CD4-positive, alpha-beta T cell treated with Interleukin-4 for 1 hour (primary cell): ENCODE results near the gene PHPT1.
"Not testable (repeated sequence)": the region's sequence is repeated elsewhere in the genome, so short reads cannot be mapped to it uniquely, and the experiment has no call there.

Experiments
- DNase-seq, 2 donors: peaks; one replicate each; pipeline ENCODE4 v3.0.0-alpha.2; 2020 to 2022

The PHPT1 gene

DNA sequence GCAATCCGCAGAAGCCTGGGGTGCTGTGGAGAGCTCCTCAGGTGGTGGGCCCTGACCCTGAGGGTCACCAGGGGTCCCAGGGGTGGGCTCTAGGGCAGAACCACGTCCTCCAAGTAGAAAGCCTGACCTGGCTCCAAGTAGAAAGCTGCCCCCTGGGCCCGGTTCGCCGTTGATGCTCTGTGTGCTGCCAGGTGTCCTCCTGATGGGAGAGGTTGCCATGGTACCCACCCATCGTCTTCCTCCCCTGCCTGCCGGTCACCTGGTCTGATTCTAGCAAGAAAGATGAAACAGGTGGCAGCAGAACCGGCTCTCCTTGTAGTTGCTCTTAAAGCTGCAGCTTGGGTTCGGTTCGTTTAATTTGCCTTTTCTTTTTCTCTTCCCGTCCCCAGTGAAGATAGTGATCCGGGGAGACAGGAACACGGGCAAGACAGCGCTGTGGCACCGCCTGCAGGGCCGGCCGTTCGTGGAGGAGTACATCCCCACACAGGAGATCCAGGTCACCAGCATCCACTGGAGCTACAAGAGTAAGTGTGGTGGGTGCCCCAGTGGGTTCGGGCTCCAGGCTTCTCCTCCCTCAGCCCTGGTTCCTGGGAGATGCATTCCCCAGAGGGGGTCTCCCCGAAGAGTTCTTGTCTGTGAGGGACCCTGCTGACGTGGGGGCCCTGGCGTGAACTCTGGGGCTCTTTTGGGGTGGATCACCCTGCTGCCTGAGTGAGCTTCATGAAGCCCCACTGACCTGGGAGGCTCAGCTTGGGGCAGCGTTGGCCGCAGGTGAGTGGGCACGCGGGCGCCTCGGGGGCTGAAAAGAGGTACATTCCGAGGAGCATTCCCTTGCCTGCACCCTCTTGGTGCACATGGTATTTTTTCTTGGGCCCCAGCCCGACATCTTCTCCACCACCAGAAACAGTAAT, 25.8 kb upstream of the PHPT1 start:
- no peak for DNase-seq

DNA sequence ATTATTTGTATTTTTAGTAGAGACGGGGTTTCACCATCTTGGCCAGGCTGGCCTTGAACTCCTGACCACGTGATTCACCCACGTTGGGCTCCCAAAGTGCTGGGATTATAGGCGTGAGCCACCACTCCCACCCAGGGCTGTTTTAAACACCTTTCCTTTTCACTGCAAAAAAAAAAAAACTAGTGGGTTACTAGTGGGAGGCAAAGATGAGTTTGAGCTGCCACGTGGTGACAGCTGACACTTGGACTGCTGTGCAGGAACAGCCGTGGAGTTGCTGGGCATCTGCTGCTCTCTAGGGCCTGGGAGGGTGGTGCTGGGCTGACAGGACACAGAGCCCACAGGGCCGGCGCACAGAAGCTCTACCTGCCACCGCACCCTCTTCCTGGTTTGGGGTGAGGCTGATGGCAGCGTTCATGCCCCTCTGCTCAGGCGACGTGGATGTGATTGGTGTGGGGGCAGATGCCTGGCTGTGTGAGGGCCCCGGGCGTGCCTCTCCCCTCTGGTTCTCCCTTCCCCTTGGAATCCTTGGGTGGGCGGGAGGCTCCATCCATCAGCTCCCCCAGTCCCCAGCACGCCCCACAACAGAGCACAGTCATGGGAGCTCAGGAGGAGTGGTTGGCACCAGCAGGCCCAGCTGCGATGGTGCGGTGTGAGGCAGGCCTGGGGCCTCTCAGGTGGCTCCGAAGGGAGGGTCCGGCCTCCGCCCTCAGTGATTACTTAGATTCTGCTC, 24.5 kb upstream of the PHPT1 start:
- DNase-seq: no peak

DNA sequence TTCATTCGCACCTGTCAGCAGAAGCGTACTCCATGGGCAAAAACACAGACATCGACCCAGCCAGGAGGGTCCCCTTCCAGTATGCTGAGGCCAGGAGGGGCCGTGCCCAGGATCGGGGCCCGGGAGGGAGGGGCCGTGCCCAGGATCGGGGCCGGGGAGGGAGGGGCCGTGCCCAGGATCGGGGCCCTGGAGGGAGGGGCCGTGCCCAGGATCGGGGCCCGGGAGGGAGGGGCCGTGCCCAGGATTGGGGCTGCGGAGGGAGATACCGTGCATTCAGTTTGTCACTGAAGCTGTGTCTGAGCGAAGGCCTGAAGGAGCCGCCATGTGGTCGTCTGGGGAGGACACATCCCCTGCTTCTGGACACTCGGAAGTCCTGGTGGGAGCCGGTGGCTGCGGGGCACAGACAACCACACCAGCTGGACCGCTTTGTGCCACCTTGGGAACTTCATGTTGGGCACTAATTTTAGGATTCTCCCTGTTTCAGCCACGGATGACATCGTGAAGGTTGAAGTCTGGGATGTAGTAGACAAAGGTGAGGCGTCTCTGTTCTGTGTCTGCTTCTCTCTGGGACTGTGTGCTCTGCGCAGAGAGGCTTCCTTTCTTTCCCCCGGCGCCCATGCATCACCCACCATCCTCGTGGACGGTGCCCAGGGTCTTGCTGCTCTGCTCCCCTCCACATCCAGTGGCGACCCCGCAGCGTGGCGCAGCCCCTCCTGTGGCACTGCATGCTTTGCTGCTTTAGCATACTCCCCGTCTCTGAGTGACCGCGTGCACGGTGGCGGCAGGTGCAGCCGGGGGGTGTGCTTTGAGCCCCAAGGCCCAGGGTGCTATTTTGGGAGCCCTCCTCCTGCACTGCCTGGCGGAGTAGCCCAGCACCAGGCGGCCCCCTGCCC, 23.7 kb upstream of the PHPT1 start:
- DNase-seq: no peak

DNA sequence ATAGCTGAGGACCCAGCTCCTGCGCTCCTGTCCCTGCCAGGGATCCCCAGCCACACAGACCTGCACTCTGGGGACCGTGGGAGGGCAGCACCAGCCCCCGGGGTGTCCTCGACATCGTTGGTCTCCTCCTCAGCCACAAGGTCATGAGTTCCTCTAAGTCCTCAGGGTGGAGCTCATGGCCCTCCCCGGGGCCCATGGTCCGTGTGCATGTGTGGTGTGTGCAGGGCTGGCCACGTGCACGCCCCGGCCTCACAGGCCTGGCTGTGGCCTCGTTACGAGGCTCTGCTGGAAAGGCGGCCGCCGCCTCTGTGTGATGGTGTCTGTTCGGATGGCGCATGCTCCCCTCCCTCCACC, 23.0 kb upstream of the PHPT1 start:
- DNase-seq: no peak

DNA sequence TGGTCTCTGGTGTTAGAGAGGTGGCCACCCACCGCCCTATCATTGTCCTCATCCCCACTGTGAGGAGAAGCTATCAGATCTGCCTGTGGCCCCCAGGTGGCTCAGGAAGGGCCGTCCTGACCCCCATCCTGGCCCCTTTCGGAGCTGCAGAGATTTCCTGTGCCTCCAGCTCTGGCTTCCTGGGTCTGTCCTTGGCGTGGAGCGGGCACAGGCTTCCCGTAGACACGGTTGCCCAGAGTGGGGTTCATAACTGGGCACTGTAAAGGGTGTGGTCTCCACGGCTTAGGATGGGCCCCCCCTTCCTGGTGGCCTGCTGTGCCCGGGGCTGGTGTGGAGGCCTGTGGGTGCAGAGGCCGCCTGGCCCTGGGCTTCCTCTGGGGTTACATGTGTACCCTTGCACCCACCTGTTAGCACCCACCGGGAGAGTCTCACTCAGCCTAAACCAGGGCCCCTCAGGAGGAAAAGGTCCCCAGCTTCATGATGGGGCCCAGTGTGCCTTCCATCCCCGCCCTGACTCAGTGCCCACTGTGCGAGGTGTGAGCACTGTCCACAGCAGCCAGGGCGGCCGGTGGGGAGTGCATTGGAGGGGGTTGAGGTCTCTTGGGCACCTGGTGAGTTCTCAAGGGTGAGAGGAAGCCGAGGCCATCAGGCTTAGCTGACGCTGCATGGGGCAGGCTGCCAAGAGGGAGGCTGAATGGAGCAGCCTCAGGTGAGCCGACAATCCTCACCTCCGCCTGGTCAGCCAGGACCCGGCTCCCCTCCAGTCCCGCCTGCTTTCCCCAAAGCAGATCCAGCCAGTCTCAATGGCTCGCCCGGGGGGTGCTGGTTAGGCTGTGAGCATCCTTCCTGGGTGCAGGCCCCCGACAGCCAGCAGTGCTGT, 22.3 kb upstream of the PHPT1 start:
- DNase-seq: no peak

DNA sequence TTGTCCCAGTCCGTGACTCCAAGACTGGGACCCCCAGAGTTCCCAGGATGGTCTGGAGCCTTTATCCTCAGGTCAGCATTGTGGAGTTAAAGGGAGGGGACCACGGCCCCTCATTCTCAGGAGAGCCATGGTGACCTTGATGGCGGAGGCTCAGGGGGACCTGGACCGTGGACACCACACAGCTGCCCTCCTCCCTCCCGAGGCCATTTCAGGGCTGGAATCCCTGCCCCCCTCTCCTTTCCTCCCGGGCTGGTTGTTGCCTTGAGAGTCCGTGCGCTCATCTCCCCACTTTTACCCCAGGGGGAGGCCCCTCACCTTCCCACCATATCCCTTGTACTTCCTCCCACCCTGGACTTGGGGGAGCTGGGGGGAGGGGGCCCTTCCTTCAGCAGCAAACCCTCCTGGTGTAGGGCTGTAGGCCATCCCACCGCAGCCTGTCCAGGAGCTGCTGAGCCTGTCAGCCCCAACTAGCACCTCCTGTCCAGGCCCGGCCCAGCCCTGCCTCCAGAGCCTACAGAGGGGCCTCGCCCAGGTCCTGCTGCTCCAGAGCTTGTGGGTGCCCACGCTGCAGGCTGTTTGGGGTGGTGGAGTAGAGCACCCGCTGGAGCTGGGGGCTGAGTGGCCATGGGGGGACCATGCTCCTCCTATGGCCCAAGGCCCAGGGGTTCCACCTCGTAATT, 21.3 kb upstream of the PHPT1 start:
- DNase-seq: no peak

DNA sequence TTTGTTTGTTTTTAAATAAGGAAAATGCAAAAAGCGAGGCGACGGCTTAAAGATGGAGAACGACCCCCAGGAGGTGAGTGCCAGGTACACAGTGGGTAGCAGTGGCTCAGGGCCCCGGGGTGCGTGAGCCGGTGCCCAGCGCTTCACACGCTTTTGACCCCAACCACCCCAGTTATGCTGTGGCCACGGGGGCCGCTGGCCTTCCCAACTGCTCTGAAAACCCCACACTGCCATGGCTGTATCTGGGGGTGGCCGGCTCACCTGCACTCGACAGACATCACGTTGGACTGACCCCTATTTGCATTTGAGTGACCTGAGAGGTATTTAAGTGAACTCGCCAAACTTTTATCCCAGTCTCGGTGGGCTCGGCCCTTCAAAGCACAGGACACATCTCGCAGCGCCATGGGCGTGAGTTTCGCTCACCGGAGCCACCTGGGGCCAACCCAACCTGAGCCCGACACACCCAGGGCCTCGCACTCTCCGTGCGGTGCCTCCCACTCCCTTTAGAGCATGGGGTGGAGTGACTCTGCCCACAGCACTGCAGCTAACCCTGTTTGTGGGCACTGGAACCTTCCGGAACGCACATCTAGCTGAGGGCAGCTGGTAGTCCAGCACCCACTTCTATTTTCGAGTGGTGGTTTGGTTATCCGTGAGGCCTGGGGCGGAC, 20.6 kb upstream of the PHPT1 start:
- no peak for DNase-seq

DNA sequence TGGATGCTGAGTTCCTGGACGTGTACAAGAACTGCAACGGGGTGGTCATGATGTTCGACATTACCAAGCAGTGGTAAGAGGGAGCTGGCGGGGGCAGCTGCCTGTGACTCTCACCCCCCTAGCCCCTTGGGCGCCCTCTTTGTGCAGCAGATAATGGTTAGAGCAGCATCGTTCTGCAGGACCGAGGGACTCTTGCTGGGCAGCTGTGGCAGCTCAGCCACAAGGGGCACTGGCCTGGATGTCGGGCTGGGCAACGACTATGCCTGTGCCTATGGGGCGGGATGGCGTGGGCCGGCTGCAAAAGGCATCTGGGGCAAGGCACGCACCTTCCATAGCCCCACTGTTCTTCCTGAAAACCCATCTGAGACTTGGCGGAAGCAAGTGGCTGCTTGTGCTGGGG, 19.8 kb upstream of the PHPT1 start:
- no peak for DNase-seq

DNA sequence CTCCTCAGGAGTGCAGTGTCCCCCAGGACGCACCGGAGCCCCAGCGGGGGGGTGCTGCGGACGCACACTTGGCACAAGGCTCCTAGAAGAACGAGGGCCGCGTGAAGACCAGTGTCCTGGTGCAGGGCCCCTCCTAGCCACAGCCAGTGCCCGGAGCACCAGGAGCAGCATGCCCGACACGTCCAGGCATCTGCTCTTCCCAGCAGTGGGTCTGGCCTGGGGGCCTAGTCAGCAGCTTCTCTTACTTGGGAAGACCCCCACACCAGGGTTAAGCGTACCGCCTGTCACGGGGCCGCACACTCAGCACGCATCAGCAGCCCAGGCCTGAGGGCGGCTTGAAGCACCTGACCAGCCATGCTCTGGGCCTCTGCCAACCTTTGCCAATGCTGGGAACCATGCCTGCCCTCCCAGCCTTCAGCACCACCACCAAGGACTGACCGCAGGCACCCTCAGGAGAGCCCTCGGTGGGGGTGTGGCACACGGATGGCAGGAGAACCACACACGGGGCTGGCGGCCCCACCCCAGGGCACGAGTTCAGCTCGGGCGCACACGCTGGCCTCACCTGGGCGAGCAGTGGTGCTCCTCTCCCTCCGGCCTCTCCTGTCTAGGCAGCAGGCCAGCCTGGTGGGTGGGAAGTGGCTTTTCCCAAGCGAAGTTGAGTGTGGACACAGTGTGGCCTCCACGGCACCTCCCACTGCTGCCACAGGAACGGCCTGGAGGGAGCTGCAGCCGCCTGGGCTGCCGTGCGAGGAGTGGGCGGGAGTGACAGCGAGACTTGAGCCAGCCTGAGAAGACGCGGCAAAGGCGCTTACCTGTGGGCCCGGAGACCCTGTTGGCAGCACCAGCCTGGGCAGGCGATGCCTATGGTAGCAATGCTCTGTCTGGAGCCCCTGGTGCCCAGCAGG, 19.0 kb upstream of the PHPT1 start:
- DNase-seq: no peak

DNA sequence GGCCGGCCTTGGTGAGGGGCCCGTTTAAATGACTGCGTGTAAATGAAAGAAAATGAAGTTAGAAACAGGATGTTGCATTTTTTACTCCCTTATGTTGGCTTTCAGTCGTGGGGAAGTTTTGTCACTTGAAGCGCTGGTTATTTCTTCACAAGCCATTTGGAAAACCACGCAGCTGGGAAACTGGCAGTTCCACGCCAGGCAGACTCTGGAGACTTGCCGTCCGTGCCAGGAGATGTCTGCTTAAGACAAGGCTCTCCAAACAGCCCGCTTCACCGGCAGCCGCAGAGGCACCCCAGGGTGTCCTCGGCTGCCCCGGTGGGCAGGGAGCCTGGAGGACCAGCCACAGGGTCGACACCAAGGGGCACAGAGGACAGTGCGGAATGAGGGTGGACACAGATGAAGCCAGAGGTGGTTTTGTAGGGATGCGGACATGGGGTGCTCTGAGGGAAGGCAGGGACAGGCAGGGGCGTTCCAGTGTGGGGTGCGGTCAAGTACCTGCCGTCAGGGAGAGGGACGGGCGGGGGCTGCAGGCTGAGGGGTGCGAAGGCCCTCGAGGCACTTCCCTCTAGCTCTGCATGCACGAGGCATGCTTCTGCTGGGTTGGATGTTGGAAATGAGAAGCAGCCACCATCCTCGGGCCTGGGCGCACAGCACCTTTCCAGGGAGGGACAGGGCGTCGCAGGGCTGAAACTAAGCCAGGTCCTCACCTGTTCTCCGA, 18.0 kb upstream of the PHPT1 start:
- DNase-seq: no peak

DNA sequence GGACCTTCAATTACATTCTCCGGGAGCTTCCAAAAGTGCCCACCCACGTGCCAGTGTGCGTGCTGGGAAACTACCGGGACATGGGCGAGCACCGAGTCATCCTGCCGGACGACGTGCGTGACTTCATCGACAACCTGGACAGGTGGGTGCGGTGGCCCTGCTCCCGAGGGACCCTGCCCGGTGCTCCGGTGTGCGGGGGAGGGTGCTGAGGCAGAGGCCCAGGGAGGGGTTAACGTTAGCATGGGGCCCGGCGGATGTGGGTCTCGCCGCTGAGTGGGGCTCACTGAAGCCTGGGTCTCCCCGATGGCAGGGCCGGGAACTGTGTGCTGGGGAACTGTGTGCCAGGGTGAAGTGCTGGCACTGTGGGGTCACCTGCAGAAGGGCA, 17.5 kb upstream of the PHPT1 start:
- DNase-seq: no peak

DNA sequence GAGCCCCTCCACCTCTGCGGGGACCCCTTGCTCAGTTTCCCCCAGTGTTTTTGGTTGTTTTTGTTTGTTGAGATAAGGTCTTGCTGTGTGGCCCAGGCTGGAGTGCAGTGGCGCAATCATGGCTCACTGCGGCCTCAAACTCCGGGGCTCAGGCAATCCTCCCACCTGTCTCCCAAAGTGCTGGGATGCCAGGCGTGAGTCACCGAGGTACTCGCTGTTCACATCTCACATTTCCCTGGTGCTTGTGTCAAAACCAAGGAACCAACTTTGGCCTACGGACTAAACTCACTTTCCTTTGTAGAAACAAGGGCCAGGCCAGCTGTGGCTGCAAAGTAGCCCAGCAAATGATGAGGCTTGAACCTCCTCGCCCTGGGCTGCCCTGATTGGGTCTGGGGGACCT, 16.6 kb upstream of the PHPT1 start:
- no peak for DNase-seq

DNA sequence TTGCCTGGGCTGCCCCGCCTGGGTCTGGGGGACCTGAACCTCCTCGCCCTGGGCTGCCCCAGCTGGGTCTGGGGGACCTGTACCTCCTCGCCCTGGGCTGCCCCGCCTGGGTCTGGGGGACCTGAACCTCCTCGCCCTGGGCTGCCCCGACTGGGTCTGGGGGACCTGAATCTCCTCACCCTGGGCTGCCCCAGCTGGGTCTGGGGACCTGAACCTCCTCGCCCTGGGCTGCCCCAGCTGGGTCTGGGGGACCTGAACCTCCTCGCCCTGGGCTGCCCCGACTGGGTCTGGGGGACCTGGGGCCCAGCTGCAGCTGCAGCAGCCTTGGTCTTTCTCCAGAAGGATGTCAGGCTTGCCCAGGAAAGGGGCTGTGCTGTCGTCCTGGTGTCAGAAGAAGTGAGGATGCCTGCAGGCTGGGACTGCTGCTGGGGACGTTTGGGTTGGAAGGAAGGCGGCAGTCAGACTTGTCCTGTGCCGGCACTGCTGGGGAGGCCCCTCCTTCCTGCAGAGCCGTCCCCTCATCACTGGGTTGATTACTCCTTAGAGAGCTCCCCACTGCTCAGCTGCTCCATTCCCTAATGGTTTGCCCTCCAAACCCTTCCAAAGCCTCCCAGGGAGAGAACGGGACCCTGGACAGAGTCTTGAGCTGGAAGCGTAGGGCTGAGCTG, 15.7 kb upstream of the PHPT1 start:
- DNase-seq: not testable (repeated sequence)

DNA sequence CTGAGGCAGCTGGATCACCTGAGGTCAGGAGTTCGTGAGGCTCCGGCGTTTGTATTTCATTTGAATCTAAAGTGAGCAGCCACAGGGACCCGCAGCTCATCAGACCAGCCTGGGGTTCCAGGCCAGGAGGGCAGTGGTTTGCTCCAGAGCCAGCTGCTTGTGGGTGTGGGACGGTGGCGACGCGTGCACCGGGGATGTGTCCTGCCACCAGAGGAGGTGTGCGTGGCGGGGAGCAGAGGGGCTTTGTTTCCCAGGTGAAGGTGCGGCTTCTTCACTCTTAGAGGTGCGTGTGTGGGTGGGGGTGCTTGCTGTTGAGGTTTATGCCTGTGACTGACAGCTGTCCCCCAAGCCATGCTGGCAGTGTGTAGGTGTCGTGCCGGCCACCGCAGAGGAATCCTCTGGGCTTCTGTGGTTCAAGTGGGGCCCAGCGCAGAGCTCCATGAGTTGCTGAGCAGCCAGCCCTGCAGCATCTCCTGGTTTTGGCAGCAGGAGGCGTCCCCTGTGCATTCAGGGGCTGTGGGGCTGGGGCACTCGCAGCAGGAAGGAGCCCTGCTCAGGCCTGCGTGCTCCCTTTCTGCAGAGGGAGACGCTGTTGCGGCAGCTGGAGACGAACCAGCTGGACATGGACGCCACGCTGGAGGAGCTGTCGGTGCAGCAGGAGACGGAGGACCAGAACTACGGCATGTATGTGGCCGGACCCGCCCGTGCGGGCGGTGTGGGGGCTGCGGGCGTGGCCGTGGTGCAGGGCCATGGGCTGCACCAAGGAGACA, 13.9 kb upstream of the PHPT1 start:
- DNase-seq: no peak

DNA sequence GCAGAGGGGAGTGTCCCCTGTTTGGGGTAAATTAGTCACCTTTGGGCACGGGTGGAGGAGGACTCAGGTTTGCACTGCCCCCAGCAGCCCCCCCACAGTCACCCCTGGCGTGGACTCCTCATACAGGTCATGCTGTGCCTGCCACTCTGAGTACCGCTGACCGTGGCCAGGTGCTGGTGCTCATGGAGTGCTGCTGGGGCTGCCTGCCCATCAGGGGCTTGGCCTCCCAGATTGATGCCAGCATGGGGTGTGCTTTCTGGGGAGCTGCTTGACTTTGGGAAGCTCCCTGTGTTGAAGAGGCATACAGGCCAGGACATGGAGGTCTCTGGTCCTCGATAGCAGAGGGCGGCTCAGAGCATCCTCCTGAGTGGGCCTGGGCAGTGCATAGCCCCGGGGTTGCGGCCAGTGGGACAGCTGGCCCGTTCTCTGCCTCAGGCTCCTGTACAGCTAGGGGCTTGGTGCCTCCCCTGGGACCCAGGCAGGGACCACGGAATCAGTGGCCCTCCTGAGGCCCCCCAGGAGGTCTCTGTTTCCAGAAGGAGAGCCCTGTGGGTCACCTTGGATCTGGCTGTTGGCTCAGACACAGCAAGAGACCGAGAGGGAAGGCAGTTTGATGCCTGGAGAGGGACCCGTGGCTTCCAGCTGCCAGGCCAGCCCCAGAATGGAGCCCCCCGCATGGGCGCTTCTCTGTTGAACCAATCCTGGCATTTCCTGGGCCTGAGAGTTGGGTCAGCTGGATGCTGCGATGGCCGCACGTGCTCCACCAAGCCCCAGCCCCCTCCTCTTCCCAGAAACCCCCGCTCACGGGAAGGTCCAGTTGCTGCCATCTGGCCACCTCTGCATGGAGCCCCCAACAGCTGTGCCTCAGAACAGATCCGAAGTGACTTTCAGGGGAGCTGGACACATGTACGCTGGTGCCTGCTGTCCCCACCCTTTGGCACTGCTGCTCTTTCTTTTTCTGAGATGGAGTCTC, 13.0 kb upstream of the PHPT1 start:
- no peak for DNase-seq

DNA sequence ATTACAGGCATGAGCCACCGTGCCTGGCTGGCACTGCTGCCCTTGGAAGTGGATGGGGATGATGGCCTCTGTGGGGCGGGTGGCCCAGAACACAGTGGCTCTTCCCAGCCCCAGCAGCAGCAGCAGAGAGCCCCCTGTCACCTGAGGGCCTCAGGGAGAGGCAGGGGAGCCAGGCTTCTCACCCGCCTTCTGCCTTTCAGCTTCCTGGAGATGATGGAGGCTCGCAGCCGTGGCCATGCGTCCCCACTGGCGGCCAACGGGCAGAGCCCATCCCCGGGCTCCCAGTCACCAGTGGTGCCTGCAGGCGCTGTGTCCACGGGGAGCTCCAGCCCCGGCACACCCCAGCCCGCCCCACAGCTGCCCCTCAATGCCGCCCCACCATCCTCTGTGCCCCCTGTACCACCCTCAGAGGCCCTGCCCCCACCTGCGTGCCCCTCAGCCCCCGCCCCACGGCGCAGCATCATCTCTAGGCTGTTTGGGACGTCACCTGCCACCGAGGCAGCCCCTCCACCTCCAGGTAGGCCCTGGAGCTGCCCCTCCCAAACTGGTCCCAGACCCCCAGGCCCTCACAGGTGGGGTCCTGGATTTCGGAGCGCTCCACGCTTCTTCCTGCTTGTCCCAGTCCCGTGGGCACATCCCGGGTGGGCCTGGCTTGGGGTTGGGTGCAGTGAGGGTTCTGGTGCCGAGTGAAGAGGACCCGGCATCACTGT, 11.9 kb upstream of the PHPT1 start:
- no peak for DNase-seq
